ENCODE measurements around the gene JHY. TPM values are rescaled to one million over a fixed set of nuclear protein-coding genes. Genes with fewer than 3 reads are reported as not detected.

Gene JHY
- total and polyA plus RNA-seq, 2 of the 8 experiments (the other 6 are each of a cell fraction or from before 2014, with no cell fraction given): 0.29 to 0.91 TPM

- TF ChIP-seq TCF12 (IDR thresholded peaks at IDR 0.05; ENCODE audit: low read depth, low read length): no peak
- TF ChIP-seq CTBP2 (IDR thresholded peaks at IDR 0.05; ENCODE audit: borderline replicate concordance, insufficient read depth, insufficient read length, low read length): no peak
- TF ChIP-seq CBX8 (IDR thresholded peaks at IDR 0.05; ENCODE audit: borderline replicate concordance, low read depth, low read length): no peak
Observed at GRCh38 chr11:122861631-122862030, 20.9 kb upstream of the JHY start (continued).

Measured in H1 (cell line).